ENCODE data around the gene NRG2.

NRG2 gene

DNA sequence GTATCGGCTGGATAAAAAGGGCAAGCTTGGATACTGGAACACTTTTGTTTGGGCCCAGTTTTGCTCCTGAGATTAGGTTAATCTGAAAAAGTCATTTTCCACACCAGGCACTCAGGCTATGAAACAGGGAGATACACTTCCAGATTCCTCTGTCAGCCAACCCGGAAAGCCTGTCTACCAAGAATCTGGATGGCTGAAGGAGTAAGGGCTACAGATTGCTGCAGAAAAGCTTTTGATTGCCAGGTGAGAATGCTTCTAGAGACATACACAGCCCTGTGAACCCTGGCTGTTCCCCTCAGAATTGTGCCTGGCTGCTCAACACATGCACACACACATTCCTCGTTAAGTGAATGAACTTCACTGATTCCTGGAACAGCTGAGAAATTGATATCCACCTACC is 133.1 kb downstream of the NRG2 start:
- no peak overlapping the region for H3K4me3 ChIP-seq (ENCODE audit: low read depth, low read length)
- no peak for DNase-seq (ENCODE audit: low read depth)
- TF ChIP-seq, protein P1, sequence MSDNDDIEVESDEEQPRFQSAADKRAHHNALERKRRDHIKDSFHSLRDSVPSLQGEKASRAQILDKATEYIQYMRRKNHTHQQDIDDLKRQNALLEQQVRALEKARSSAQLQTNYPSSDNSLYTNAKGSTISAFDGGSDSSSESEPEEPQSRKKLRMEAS (IDR thresholded peaks at IDR 0.05; ENCODE audit: low read depth, low read length) = no peak

DNA sequence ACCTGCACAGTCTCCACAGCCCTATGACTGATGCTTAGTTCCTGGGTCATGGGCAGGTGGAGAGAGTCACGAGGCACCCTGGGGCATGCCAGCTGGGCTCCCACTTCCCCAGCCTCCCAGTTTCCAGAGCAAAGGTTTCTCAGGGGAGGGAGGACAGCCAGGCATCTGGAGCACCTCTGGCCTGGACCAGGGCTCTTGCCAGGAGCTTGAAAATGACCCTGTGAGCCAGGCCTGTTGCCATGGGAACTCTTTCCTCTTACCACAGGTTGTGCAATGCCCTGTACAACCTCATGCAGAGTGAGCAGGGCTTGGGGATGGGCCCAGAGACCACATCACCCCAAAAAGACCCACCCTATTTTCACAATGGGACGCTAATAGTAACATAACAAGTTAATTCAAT is 134.3 kb downstream of the NRG2 start:
- no peak overlapping the region for H3K4me3 ChIP-seq (ENCODE audit: low read depth, low read length)
- peak; percentile 45 for DNase-seq (ENCODE audit: low read depth)
- TF ChIP-seq MYC (IDR thresholded peaks at IDR 0.05; ENCODE audit: low read depth, low read length) = no peak
- TF ChIP-seq, protein P2, sequence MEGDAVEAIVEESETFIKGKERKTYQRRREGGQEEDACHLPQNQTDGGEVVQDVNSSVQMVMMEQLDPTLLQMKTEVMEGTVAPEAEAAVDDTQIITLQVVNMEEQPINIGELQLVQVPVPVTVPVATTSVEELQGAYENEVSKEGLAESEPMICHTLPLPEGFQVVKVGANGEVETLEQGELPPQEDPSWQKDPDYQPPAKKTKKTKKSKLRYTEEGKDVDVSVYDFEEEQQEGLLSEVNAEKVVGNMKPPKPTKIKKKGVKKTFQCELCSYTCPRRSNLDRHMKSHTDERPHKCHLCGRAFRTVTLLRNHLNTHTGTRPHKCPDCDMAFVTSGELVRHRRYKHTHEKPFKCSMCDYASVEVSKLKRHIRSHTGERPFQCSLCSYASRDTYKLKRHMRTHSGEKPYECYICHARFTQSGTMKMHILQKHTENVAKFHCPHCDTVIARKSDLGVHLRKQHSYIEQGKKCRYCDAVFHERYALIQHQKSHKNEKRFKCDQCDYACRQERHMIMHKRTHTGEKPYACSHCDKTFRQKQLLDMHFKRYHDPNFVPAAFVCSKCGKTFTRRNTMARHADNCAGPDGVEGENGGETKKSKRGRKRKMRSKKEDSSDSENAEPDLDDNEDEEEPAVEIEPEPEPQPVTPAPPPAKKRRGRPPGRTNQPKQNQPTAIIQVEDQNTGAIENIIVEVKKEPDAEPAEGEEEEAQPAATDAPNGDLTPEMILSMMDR (IDR thresholded peaks at IDR 0.05; ENCODE audit: low read depth, low read length) = no peak
- TF ChIP-seq, protein P1 (IDR thresholded peaks at IDR 0.05; ENCODE audit: low read depth, low read length) = no peak
- TF ChIP-seq POLR2A (IDR thresholded peaks at IDR 0.05; ENCODE audit: extremely low read depth, insufficient read length) = no peak

DNA sequence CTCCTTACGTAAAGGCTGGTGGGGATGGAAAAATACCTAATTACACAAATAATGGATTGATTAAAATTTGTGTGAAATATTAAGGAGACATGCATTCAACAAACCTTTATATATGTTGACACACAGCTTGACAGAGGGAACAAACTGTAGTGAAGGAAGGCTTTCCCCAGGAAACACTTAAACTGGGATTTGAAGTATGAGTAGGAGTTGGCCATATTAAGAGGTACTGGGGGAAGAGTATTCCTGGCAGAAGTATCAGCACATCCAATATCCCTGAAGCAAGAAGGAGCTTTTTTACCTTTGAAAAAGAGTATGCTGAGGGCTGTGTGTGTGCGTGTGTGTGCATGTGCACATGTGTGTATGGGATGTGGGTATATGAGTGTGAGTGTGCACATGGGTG is 136.4 kb downstream of the NRG2 start:
- no peak overlapping the region for H3K4me3 ChIP-seq (ENCODE audit: low read depth, low read length)
- DNase-seq (ENCODE audit: low read depth) = no peak
- TF ChIP-seq MYC (IDR thresholded peaks at IDR 0.05; ENCODE audit: low read depth, low read length) = no peak
- TF ChIP-seq, protein P2 (IDR thresholded peaks at IDR 0.05; ENCODE audit: low read depth, low read length) = no peak
- no peak for TF ChIP-seq POLR2A (IDR thresholded peaks at IDR 0.05; ENCODE audit: extremely low read depth, insufficient read length)
- TF ChIP-seq, protein P1 (IDR thresholded peaks at IDR 0.05; ENCODE audit: low read depth, low read length) = no peak

DNA sequence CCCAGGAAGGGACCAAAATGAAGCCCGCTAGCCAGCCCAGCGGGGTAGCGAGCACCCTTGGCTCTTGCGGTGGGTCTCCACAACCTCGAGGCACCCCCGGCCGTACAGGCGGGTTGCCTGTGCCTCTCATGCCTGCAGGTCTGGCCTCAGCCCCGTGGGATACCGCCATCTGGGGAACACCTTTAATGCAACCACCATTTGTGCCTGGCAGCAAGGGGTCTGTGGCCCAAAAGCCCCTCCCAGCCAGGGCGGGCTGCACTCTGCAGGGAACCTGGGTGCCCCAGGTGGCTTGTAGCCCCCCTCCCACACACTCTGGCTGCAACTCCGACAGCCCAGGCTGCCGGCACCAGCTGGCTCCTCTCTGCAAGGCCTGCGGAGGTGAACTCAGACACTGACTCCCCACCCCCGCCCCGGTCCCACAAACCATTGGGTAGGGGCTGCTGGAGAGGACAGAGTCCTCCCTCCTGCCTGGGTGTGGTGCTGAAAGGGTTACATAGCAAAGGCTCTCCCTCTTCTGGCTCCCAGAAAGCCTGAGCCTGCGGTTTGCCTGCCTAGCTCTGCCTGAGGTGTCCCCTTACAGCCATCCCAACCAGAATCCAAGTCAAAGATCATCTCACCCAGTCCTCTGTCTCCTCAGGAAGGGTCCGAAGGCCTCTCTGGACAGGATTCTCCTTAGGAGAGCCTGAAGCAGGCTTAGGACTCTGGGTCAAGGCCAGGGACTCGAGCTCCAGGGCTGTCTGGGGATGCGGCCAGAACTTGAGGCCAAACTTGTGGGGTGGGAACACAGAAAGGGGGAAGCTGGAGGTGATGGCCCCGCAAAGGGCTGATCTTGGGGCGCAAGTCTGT is 138.1 kb downstream of the NRG2 start:
- TF ChIP-seq MYC (IDR thresholded peaks at IDR 0.05; ENCODE audit: low read depth, low read length) (no peak), POLR2A (IDR thresholded peaks at IDR 0.05; ENCODE audit: extremely low read depth, insufficient read length) (no peak)
- TF ChIP-seq, protein P1 (IDR thresholded peaks at IDR 0.05; ENCODE audit: low read depth, low read length) = no peak
- TF ChIP-seq, protein P2 (IDR thresholded peaks at IDR 0.05; ENCODE audit: low read depth, low read length) = no peak
- no peak for DNase-seq (ENCODE audit: low read depth)
- no peak overlapping the region for H3K4me3 ChIP-seq (ENCODE audit: low read depth, low read length)

DNA sequence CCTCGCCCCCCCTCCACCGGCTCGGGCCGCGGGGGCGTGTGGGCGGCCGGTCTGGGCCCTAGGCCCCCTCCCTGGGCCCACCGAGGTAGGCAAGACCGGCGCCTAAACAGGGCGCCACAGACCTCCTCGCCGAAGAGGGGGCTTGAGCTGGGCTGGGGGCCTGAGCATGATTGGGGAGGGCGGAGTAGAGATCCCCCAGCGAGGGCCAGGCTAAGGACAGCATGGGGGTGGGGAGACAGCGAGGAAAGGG is 138.6 kb downstream of the NRG2 start:
- H3K4me3 ChIP-seq (ENCODE audit: low read depth, low read length) = no peak overlapping the region
- DNase-seq (ENCODE audit: low read depth) = no peak
- no peak for TF ChIP-seq POLR2A (IDR thresholded peaks at IDR 0.05; ENCODE audit: extremely low read depth, insufficient read length)
- TF ChIP-seq, protein P1 (IDR thresholded peaks at IDR 0.05; ENCODE audit: low read depth, low read length) = no peak
- TF ChIP-seq, protein P2 (IDR thresholded peaks at IDR 0.05; ENCODE audit: low read depth, low read length) = no peak
- no peak for TF ChIP-seq MYC (IDR thresholded peaks at IDR 0.05; ENCODE audit: low read depth, low read length)

DNA sequence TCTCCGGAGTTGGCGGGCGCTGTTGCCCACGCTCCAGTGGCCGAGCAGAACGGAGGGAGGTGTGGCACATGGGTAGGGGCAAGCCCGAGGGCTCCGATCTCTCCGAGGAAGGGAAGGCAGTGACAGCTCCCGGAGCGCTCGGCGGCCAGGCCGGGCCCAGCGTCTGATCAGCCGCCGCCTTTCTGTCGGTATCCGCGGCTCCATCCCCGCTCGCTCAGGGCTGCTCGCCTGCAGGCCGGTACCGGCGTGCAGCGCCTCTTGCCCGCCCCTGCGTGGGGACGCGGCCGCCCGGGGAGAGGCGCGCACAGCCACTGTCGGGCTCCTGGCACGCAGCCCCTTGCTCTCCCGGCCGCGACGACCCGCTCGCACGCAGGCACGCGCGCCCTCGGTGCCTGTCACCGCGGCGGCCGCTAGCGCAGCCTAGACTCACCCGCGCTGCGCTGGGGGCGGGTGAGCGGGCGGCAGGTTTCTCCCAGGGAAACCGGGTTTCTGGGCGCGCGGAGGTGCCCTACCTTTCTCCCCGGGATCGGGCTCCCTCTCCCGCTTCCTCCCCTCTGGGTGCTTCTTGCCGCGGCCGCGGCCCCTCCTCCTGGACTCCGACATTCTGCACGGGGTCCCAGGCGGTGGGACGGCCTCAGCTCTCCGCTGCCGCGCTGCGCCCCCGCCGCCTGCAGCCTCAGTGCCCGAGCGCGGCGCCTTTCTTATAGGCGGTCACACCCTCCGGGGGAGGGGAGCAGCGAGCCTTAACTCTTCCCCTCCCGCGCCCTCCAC is 139.1 kb downstream of the NRG2 start:
- no peak for DNase-seq (ENCODE audit: low read depth)
- H3K4me3 ChIP-seq (ENCODE audit: low read depth, low read length) = no peak overlapping the region
- TF ChIP-seq, protein P1 (IDR thresholded peaks at IDR 0.05; ENCODE audit: low read depth, low read length) = no peak
- TF ChIP-seq, protein P2 (IDR thresholded peaks at IDR 0.05; ENCODE audit: low read depth, low read length) = no peak
- TF ChIP-seq POLR2A (IDR thresholded peaks at IDR 0.05; ENCODE audit: extremely low read depth, insufficient read length) = no peak
- TF ChIP-seq MYC (IDR thresholded peaks at IDR 0.05; ENCODE audit: low read depth, low read length) = no peak

All from NB4 (cell line).